ENCODE data around the gene SBF2. TPM values are rescaled to one million over a fixed set of nuclear protein-coding genes. Genes with fewer than 3 reads are reported as not detected.
"Not testable (repeated sequence)": the region's sequence is repeated elsewhere in the genome, so short reads cannot be mapped to it uniquely, and the experiment has no call there.

The SBF2 gene
- total RNA-seq, 2 donors from 2014 or later = 22.8 to 23.9 TPM

DNA sequence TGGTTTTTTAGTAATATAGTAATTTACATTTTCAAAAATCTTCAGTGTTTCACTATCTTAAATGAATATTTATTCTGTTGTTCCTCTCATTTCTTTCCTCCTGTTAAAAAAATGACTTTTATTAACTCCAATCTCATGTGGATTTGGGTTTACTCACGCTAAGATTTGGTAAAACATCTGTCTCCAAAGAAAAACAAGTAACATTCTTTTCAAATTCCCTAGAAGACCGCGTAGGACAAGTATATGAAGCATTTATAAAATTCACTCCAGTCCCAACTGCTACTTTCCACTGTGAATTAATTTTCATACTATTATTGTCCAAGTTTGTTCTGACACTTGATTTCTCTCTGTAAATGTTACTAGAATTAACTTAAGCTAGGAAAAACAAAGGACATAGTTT, 26.2 kb downstream of the SBF2 start:
- DNase-seq (ENCODE audit: low spot score) = no peak
- H3K4me1 ChIP-seq = no peaks in the 10 kb centered on the region
- no peaks in the 10 kb centered on the region for H3K27me3 ChIP-seq
- no peak overlapping the region for H3K27ac ChIP-seq
- H3K9me3 ChIP-seq = no peaks in the 10 kb centered on the region
- no peak for TF ChIP-seq CTCF (IDR thresholded peaks at IDR 0.05)
- no peak overlapping the region for H3K4me3 ChIP-seq
- no peaks in the 10 kb centered on the region for H3K36me3 ChIP-seq

DNA sequence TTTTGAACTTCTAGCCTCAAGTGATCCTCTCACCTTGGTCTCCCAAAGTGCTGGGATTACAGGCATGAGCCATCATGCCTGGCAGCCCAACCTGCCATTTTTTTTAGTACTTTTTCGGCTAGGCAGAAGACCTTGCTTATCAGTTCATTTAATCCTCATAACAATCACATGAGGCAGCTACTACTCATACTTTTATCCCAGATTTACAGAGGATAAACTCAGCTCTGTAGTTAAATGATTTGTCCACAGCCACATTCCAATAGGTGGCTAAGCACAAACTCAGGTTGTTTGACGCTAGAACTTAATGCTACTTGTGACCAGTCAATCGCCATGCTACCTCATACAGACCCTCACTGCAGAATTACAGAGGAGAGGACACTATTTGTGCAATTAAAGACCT, 28.1 kb downstream of the SBF2 start:
- Histone ChIP-seq H3K4me1 (no peaks in the 10 kb centered on the region), H3K4me3 (no peak overlapping the region), H3K36me3 (no peaks in the 10 kb centered on the region), H3K27ac (no peak overlapping the region), H3K9me3 (no peaks in the 10 kb centered on the region), H3K27me3 (no peaks in the 10 kb centered on the region)
- TF ChIP-seq CTCF (IDR thresholded peaks at IDR 0.05) = no peak
- no peak for DNase-seq (ENCODE audit: low spot score)

DNA sequence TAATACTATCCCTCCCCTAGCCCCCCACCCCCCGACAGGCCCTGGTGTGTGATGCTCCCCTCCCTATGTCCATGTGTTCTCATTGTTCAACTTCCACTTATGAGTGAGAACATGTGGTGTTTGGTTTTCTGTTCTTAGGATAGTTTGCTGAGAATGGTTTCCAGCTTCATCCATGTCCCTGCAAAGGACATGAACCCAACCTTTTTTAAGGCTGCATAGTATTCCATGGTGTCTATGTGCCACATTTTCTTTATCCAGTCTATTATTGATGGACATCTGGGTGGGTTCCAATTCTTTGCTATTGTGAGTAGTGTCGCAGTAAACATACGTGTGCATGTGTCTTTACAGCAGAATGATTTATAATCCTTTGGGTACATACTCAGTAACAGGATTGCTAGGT, 29.3 kb downstream of the SBF2 start:
- not testable (repeated sequence) for H3K27me3 ChIP-seq; H3K36me3 ChIP-seq; DNase-seq (ENCODE audit: low spot score); H3K9me3 ChIP-seq; H3K27ac ChIP-seq; H3K4me1 ChIP-seq; H3K4me3 ChIP-seq

- H3K27me3 ChIP-seq = no peaks in the 10 kb centered on the region
- no peaks in the 10 kb centered on the region for H3K4me1 ChIP-seq
- no peaks in the 10 kb centered on the region for H3K9me3 ChIP-seq
- H3K4me3 ChIP-seq = no peak overlapping the region
- DNase-seq (ENCODE audit: low spot score) = no peak
- H3K27ac ChIP-seq = no peak overlapping the region
- H3K36me3 ChIP-seq = no peaks in the 10 kb centered on the region
- TF ChIP-seq CTCF (IDR thresholded peaks at IDR 0.05) = no peak
Observed at GRCh38 chr11:10263929-10264328, 30.1 kb downstream of the SBF2 start.

- no peak overlapping the region for H3K4me3 ChIP-seq
- H3K9me3 ChIP-seq = no peaks in the 10 kb centered on the region
- H3K27ac ChIP-seq = no peak overlapping the region
- no peak for DNase-seq (ENCODE audit: low spot score)
- no peaks in the 10 kb centered on the region for H3K4me1 ChIP-seq
- no peaks in the 10 kb centered on the region for H3K36me3 ChIP-seq
- TF ChIP-seq CTCF (IDR thresholded peaks at IDR 0.05) = no peak
- H3K27me3 ChIP-seq = no peaks in the 10 kb centered on the region
Observed at GRCh38 chr11:10261821-10262220, 32.2 kb downstream of the SBF2 start.

DNA sequence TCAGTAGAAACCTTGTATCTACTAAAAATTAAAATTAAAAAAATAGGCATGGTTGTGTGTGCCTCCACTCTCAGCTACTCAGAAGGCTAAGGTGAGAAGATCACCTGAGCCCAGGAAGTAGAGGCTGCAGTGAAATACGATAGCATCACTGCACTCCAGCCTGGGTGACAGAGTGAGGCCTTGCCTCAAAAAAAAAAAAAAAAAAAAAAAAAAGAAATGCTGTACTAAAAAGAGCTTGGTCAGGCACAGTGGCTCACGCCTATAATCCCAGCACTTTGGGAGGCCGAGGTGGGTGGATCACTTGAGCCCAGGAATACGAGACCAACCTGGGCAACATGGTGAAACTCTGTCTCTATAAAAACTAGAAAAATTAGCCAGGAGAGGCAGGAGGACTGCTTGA, 36.5 kb downstream of the SBF2 start:
- TF ChIP-seq CTCF (IDR thresholded peaks at IDR 0.05) = no peak
- no peak for DNase-seq (ENCODE audit: low spot score)
- Histone ChIP-seq H3K4me3 (no peak overlapping the region), H3K36me3 (no peaks in the 10 kb centered on the region), H3K27ac (no peak overlapping the region), H3K4me1 (peaks cover 0 to 7% of the 10 kb centered on the region in 2 donors), H3K9me3 (no peaks in the 10 kb centered on the region), H3K27me3 (no peaks in the 10 kb centered on the region)
